ENCODE data around the gene PHLDA1.

The PHLDA1 gene

GRCh38 chr12:75979181-75979580 is 52.4 kb downstream of the PHLDA1 start:
- Histone ChIP-seq H3K27ac (no peak overlapping the region), H3K27me3 (no peaks in the 10 kb centered on the region), H4K20me1 (no peaks in the 10 kb centered on the region), H3K9ac (no peak overlapping the region), H3K4me2 (no peak overlapping the region), H3K36me3 (no peaks in the 10 kb centered on the region), H3K4me3 (no peak overlapping the region), H3K9me3 (no peaks in the 10 kb centered on the region), H3K4me1 (peaks cover 10% of the 10 kb centered on the region)
- TF ChIP-seq Cebpa-rat (IDR thresholded peaks at IDR 0.05), result no peak

- Histone ChIP-seq H3K9ac (no peak overlapping the region), H3K27me3 (no peaks in the 10 kb centered on the region), H3K36me3 (no peaks in the 10 kb centered on the region), H3K4me2 (no peak overlapping the region), H3K4me1 (peaks cover 10% of the 10 kb centered on the region), H3K4me3 (no peak overlapping the region), H4K20me1 (no peaks in the 10 kb centered on the region), H3K9me3 (no peaks in the 10 kb centered on the region), H3K27ac (no peak overlapping the region)
- TF ChIP-seq Cebpa-rat (IDR thresholded peaks at IDR 0.05), result no peak
These were observed 52.9 kb downstream of the PHLDA1 start for GRCh38 chr12:75978677-75979076.

DNA sequence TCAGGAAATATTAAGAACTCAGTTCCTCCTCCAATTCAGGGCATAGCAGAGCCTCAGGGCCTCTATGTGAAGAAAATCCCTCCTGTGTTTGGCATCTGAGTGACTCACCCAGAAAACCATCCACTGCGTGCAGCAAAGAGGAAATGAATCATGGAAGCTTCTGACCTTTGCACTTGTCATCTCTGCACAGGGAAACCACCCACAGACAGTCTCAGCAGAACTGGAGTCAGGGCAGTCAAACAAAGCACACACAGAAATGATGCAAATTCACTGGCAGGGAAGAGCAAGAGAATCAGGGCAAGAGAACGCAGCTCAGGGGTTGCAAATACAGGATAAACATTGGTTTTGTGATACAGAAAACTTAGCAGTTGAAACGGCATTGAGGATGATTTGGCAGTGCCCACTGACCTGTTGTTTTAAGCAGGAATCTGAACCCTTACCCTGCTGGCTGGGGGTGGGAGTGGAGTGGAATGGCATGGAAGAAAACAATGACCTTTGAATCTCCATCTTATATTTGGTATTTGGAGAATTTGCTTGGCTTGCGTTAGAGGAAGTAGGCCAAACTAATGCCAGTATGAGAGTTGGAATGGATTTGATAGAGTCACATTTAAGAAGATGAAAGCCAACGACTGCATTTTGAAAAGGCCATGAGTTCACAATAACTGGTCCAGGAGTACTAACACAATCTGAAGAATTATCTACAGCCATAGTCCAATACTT is 53.5 kb downstream of the PHLDA1 start:
- H3K27me3 ChIP-seq, result no peaks in the 10 kb centered on the region
- H4K20me1 ChIP-seq, result no peaks in the 10 kb centered on the region
- TF ChIP-seq Cebpa-rat (IDR thresholded peaks at IDR 0.05), result no peak
- no peaks in the 10 kb centered on the region for H3K9me3 ChIP-seq
- no peak overlapping the region for H3K27ac ChIP-seq
- H3K9ac ChIP-seq, result no peak overlapping the region
- no peak overlapping the region for H3K4me2 ChIP-seq
- no peak overlapping the region for H3K4me3 ChIP-seq
- no peaks in the 10 kb centered on the region for H3K36me3 ChIP-seq
- H3K4me1 ChIP-seq, result peaks cover 10% of the 10 kb centered on the region

DNA sequence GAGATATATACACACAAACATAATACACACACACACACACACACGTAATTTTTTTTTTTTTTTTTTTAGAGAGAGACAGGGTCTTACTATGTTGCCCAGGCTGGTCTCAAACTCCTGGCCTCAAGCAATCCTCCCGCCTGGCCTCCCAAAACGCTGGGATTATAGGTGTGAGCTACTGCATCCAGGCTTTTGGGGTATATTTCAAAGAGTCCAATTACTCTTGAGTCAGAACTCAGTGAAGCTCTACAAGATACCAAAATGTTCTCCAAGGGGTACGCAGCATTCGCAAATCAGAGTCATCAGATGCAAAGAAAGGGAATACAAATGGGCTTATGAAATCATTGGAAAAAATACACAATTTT is 54.0 kb downstream of the PHLDA1 start:
- Histone ChIP-seq H3K27me3 (no peaks in the 10 kb centered on the region), H3K4me3 (no peak overlapping the region), H4K20me1 (no peaks in the 10 kb centered on the region), H3K4me1 (peaks cover 10% of the 10 kb centered on the region), H3K27ac (no peak overlapping the region), H3K9me3 (no peaks in the 10 kb centered on the region), H3K9ac (no peak overlapping the region), H3K36me3 (no peaks in the 10 kb centered on the region), H3K4me2 (no peak overlapping the region)
- TF ChIP-seq Cebpa-rat (IDR thresholded peaks at IDR 0.05), result no peak

DNA sequence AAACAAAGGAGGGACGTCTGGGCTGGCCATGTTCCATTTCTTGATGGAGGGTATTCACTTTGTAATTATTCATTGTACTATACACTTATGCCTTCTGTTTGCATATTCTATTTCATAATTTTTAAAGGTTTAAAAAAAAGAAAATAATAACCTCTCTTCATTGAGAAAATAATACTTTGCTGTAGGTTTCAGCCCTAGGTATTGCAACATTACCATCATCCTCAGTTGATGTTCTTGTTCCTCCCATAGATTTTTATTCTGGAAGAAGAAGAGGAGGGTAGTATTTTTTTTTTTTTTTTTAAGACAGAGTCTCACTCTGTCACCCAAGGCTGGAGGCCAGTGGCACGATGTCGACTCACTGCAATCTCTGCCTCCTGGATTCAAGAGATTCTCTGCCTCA is 54.7 kb downstream of the PHLDA1 start:
- no peaks in the 10 kb centered on the region for H4K20me1 ChIP-seq
- no peak for TF ChIP-seq Cebpa-rat (IDR thresholded peaks at IDR 0.05)
- no peak overlapping the region for H3K4me3 ChIP-seq
- no peaks in the 10 kb centered on the region for H3K9me3 ChIP-seq
- no peaks in the 10 kb centered on the region for H3K36me3 ChIP-seq
- peaks cover 10% of the 10 kb centered on the region for H3K4me1 ChIP-seq
- no peak overlapping the region for H3K27ac ChIP-seq
- H3K9ac ChIP-seq, result no peak overlapping the region
- no peak overlapping the region for H3K4me2 ChIP-seq
- no peaks in the 10 kb centered on the region for H3K27me3 ChIP-seq

DNA sequence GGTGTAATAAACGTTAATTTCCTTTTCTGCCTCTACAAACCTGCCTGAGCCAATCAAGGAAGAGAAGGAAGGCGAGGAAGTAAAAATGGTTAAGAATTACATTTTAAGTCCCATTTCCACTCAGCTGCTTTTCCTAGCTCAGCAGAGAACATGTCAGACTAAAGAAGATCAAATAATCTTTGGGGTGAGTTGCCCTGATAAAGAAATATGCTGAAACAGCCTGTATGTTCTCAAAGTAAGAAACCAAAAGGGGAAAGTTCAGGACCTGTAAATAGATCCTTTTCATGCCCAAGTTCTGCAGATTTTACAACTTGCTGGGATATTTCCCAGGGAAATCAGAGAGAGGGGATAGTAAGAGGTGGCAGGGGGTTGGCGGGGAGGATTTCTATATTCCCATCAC is 55.5 kb downstream of the PHLDA1 start:
- no peak overlapping the region for H3K27ac ChIP-seq
- no peak overlapping the region for H3K4me2 ChIP-seq
- no peaks in the 10 kb centered on the region for H3K9me3 ChIP-seq
- H3K36me3 ChIP-seq, result no peaks in the 10 kb centered on the region
- TF ChIP-seq Cebpa-rat (IDR thresholded peaks at IDR 0.05), result no peak
- H3K4me1 ChIP-seq, result peaks cover 10% of the 10 kb centered on the region
- H4K20me1 ChIP-seq, result no peaks in the 10 kb centered on the region
- H3K4me3 ChIP-seq, result no peak overlapping the region
- H3K27me3 ChIP-seq, result no peaks in the 10 kb centered on the region
- H3K9ac ChIP-seq, result no peak overlapping the region

DNA sequence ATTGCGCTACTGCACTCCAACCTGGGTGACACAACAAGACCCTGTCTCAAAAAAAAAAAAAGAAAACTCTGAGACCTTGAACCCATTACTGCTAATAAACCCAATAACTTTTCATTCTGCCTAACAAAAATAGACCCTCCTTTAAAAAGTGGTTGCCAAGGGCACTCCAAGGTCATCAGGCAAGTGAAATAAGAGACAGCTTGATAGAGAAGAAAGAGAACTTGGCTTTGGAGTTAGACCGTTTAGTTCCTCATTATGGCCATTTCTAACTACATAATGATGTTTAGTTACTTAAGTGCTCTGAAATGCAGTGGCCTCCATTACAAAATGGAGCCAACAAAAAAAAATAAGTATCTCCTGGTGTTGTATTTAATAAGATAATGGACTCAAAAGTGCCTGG is 55.9 kb downstream of the PHLDA1 start:
- H3K9ac ChIP-seq, result no peak overlapping the region
- no peaks in the 10 kb centered on the region for H3K9me3 ChIP-seq
- no peaks in the 10 kb centered on the region for H3K27me3 ChIP-seq
- TF ChIP-seq Cebpa-rat (IDR thresholded peaks at IDR 0.05), result no peak
- H4K20me1 ChIP-seq, result no peaks in the 10 kb centered on the region
- H3K4me2 ChIP-seq, result no peak overlapping the region
- no peak overlapping the region for H3K4me3 ChIP-seq
- H3K4me1 ChIP-seq, result peaks cover 10% of the 10 kb centered on the region
- H3K36me3 ChIP-seq, result no peaks in the 10 kb centered on the region
- H3K27ac ChIP-seq, result no peak overlapping the region

Data from BLaER1 (cell line).